GM23248 (cell line): ENCODE results near the gene UBE2H. TPM values are rescaled to one million over a fixed set of nuclear protein-coding genes. Genes with fewer than 3 reads are reported as not detected.
"Not testable (repeated sequence)": the region's sequence is repeated elsewhere in the genome, so short reads cannot be mapped to it uniquely, and the experiment has no call there.

Source experiments
- DNase-seq: peaks from one replicate; pipeline ENCODE4 v3.0.0-alpha.2; 2015
- H2AFZ ChIP-seq: fragments of 200-600 bp; sonication (generic); 2 replicates; pipeline ENCODE4 v1.6.1; 2016; ENCODE audit warnings: antibody characterized with exemption
- H3F3A ChIP-seq: fragments of 200-600 bp; sonication (generic); 2 replicates; pipeline ENCODE4 v1.6.1; 2016; ENCODE audit warnings: mild to moderate bottlenecking, antibody characterized with exemption, mixed run types; ENCODE audit not compliant: insufficient read depth
- H3K27ac ChIP-seq: fragments of 200-600 bp; sonication (generic); 2 replicates; pipeline ENCODE4 v1.5.1; 2016; ENCODE audit warnings: mild to moderate bottlenecking
- H3K27me3 ChIP-seq: fragments of 200-600 bp; sonication (generic); replicated peaks from 2 replicates; pipeline ENCODE4 v1.6.1; 2016; ENCODE audit warnings: mild to moderate bottlenecking; ENCODE audit not compliant: insufficient read depth
- H3K36me3 ChIP-seq: fragments of 200-600 bp; sonication (generic); 2 replicates; pipeline ENCODE4 v1.6.1; 2016; ENCODE audit warnings: low read depth, mild to moderate bottlenecking
- H3K4me1 ChIP-seq: fragments of 200-600 bp; sonication (generic); 2 replicates; pipeline ENCODE4 v1.6.1; 2016; ENCODE audit warnings: mild to moderate bottlenecking; ENCODE audit not compliant: insufficient read depth
- H3K4me2 ChIP-seq: fragments of 200-600 bp; sonication (generic); one replicate; pipeline ENCODE4 v1.6.1; 2016; ENCODE audit warnings: mild to moderate bottlenecking; ENCODE audit not compliant: unreplicated experiment
- H3K4me3 ChIP-seq: fragments of 200-600 bp; sonication (generic); 2 replicates; pipeline ENCODE4 v1.5.1; 2016; ENCODE audit warnings: mild to moderate bottlenecking
- H3K79me2 ChIP-seq: fragments of 200-600 bp; sonication (generic); 2 replicates; pipeline ENCODE4 v1.6.1; 2016; ENCODE audit warnings: mild to moderate bottlenecking; ENCODE audit not compliant: insufficient read depth
- H3K9ac ChIP-seq: fragments of 200-600 bp; sonication (generic); 2 replicates; pipeline ENCODE4 v1.6.1; 2016; ENCODE audit warnings: mild to moderate bottlenecking
- H3K9me2 ChIP-seq: fragments of 200-600 bp; sonication (generic); 2 replicates; pipeline ENCODE4 v1.6.1; 2016; ENCODE audit warnings: mixed run types, mild to moderate bottlenecking, moderate library complexity; ENCODE audit not compliant: insufficient read depth
- H3K9me3 ChIP-seq: fragments of 200-600 bp; sonication (generic); one replicate; pipeline ENCODE4 v1.6.1; 2017; ENCODE audit warnings: low read depth
- H4K20me1 ChIP-seq: fragments of 200-600 bp; sonication (generic); 2 replicates; pipeline ENCODE4 v1.6.0; 2016; ENCODE audit not compliant: insufficient read depth
- EZH2 ChIP-seq: fragments of 200-600 bp; sonication (generic); IDR thresholded peaks from 2 replicates; pipeline ENCODE4 v1.6.1; 2018; ENCODE audit warnings: antibody characterized with exemption, mild to moderate bottlenecking; ENCODE audit not compliant: insufficient read depth, poor library complexity, severe bottlenecking
- EZH2phosphoT487 ChIP-seq: fragments of 200-600 bp; sonication (generic); IDR thresholded peaks from 2 replicates; pipeline ENCODE4 v1.6.1; 2018; ENCODE audit warnings: antibody characterized with exemption, moderate library complexity, mild to moderate bottlenecking, low read depth; ENCODE audit not compliant: insufficient read depth
- WGBS, 2 experiments: methylation state at CpG; one replicate each; pipeline ENCODE4 v1.1.6; 2015 to 2017; ENCODE audit warnings: low lambda C conversion rate in 2 of 2, low coverage in 1 of 2; ENCODE audit errors: missing lambda C conversion rate in 2 of 2; 5-methylcytosine and 5-hydroxymethylcytosine counted together
- in situ Hi-C: fragments of 300-500 bp; cut with MboI; formaldehyde crosslinking; loops from 2 replicates; pipeline ENCODE4 v1.15.0; 2020
- polyA plus RNA-seq: library from polyadenylated mRNA; unstranded; fragments of >200 nt; fragmentation: Nextera tagmentation; extraction: Ambion mirVana; gene quantifications from 2 replicates; pipeline ENCODE4 v1.2.1, GENCODE V29; 2016
- total RNA-seq: library from RNA; depleted of rRNA; stranded (reverse); fragments of >200 nt; shearing (Covaris generic); gene quantifications from 2 replicates; pipeline ENCODE4 v1.2.3, GENCODE V29; 2014

The UBE2H gene
- total and polyA plus RNA-seq, 2 experiments from 2014 or later: 40.7 to 44.4 TPM

DNA sequence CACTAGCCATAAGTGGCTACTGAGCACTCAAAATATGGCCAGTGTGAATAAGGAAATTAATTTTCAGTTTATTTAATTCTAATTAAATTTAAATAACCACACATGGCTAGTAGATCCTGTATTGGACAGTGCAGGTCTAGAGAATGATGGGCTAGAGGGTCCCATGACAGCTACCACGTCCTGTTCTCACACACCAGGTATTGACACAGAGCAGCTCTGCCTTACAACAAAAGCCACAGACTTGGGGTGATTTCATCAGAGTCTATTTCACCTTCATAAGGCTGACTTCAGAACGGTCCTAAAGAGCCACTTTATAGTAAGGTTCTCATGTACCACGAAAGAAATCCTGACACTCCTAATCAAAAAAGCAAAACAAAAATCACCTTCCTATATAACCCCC is 111.3 kb downstream of the UBE2H start:
- no peak overlapping the region for H3K27ac ChIP-seq
- no peaks in the 10 kb centered on the region for H3K9me3 ChIP-seq
- H3K27me3 ChIP-seq: no peaks in the 10 kb centered on the region
- no peak overlapping the region for H2AFZ ChIP-seq
- H3K4me3 ChIP-seq: no peak overlapping the region
- no peak overlapping the region for H3K4me2 ChIP-seq
- no peaks in the 10 kb centered on the region for H4K20me1 ChIP-seq
- WGBS, 2 experiments: 96 to 99% methylated on average over 3 of the region's 3 CpGs
- peaks cover 32% of the 10 kb centered on the region for H3K79me2 ChIP-seq
- DNase-seq: no peak
- TF ChIP-seq EZH2 (no peak), EZH2phosphoT487 (no peak)
- no peak overlapping the region for H3K9ac ChIP-seq
- peaks cover 54% of the 10 kb centered on the region for H3F3A ChIP-seq
- no peaks in the 10 kb centered on the region; the same call in 1 of the 2 replicates for H3K36me3 ChIP-seq
- no peaks in the 10 kb centered on the region for H3K9me2 ChIP-seq
- in situ Hi-C loops: loop anchor here (10.0 kb wide), 1 partner anchor 163 kb away; no protein-coding TSS in a partner anchor
- peaks cover 47% of the 10 kb centered on the region for H3K4me1 ChIP-seq

DNA sequence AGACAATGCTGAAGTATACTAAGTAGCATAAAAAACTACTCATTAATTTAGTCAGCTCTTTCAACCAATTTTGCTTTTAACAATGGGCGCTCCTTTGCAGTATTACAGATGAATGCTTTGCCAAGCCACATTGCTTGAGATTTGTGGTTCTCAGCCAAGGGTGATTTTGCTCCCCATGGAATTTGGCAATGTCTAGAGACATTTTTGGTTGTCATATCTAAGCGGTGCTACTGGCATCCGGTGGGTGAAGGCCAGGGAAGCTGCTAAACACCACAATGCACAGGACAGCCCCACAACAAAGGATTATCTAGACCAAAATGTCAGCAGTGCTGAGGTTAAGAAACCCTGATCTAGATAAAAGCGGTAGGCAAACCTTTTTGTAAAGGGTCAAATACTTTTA is 112.0 kb downstream of the UBE2H start:
- H3K4me2 ChIP-seq: peak overlapping the region; percentile 3
- no peak for TF ChIP-seq EZH2phosphoT487
- TF ChIP-seq EZH2: no peak
- no peak overlapping the region for H3K9ac ChIP-seq
- H3F3A ChIP-seq: peaks cover 51% of the 10 kb centered on the region
- peak; percentile 61 for DNase-seq
- no peaks in the 10 kb centered on the region for H3K9me2 ChIP-seq
- no peak overlapping the region for H2AFZ ChIP-seq
- peak overlapping the region; percentile 44 for H3K27ac ChIP-seq
- H3K9me3 ChIP-seq: no peaks in the 10 kb centered on the region
- peaks cover 42% of the 10 kb centered on the region for H3K4me1 ChIP-seq
- in situ Hi-C loops: loop anchor here (10.0 kb wide), 1 partner anchor 164 kb away; no protein-coding TSS in a partner anchor
- peaks cover 30% of the 10 kb centered on the region for H3K79me2 ChIP-seq
- H4K20me1 ChIP-seq: no peaks in the 10 kb centered on the region
- H3K4me3 ChIP-seq: no peak overlapping the region
- 36 to 38% methylated on average over 4 of the region's 4 CpGs for WGBS, 2 experiments
- no peaks in the 10 kb centered on the region for H3K27me3 ChIP-seq
- H3K36me3 ChIP-seq: peaks cover 7% of the 10 kb centered on the region; the same call in 1 of the 2 replicates

DNA sequence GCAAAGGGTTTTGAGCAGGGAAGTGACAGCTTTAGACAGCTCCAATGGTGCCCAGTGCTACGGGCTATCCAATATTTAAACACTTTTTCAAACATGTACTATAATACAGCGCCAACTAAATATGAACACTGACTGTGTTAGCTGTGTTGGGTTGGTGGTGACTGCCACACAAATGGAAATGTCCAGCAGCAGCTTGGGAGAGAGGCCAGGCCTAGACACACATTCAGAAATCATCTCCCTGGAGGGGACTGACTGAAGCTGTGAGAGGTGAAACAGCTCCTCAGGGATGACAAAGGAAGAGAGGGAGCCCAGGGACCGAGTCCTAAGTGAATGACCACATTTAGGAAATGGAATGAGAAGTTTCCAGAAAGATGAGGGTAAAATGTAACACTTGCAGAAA is 115.8 kb downstream of the UBE2H start:
- no peak overlapping the region for H3K27ac ChIP-seq
- H3F3A ChIP-seq: peaks cover 26% of the 10 kb centered on the region
- WGBS, 2 experiments: 95 to 96% methylated on average over 3 of the region's 3 CpGs
- peaks cover 16% of the 10 kb centered on the region for H3K79me2 ChIP-seq
- H4K20me1 ChIP-seq: no peaks in the 10 kb centered on the region
- H3K27me3 ChIP-seq: no peaks in the 10 kb centered on the region
- in situ Hi-C loops: no loop called here
- no peak overlapping the region for H3K9ac ChIP-seq
- peaks cover 21% of the 10 kb centered on the region; the same call in 1 of the 2 replicates for H3K36me3 ChIP-seq
- H3K9me3 ChIP-seq: no peaks in the 10 kb centered on the region
- H2AFZ ChIP-seq: no peak overlapping the region
- no peaks in the 10 kb centered on the region for H3K9me2 ChIP-seq
- DNase-seq: no peak
- H3K4me1 ChIP-seq: peaks cover 24% of the 10 kb centered on the region
- no peak overlapping the region for H3K4me2 ChIP-seq
- TF ChIP-seq EZH2 (no peak), EZH2phosphoT487 (no peak)
- no peak overlapping the region for H3K4me3 ChIP-seq

DNA sequence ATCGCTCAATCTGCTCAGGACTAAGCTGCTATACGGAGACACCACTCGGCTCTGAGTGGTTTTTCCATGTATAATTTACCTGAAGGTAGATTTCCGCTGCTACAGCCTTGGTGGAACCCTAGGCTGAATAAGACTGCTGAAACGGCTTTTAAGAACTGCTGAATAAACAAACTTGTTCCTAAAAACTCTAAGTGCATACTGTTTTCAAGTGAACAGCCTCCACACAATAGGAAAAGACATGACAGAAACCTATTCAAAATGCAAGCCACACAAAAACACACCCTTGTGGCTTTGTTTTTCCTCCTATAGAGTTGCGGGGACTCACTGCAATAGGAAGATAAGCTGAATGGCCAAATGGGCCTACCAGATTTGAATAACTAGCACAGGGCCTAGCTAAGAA is 117.2 kb downstream of the UBE2H start:
- H4K20me1 ChIP-seq: no peaks in the 10 kb centered on the region
- TF ChIP-seq EZH2 (no peak), EZH2phosphoT487 (no peak)
- peaks cover 21% of the 10 kb centered on the region; the same call in 1 of the 2 replicates for H3K36me3 ChIP-seq
- no peak overlapping the region for H3K4me2 ChIP-seq
- H3K9ac ChIP-seq: no peak overlapping the region
- H3K4me1 ChIP-seq: peaks cover 26% of the 10 kb centered on the region
- H3F3A ChIP-seq: peaks cover 26% of the 10 kb centered on the region
- H3K9me3 ChIP-seq: no peaks in the 10 kb centered on the region
- H3K9me2 ChIP-seq: no peaks in the 10 kb centered on the region
- in situ Hi-C loops: no loop called here
- peaks cover 7% of the 10 kb centered on the region; the same call in 1 of the 2 replicates for H3K79me2 ChIP-seq
- H2AFZ ChIP-seq: no peak overlapping the region
- no peaks in the 10 kb centered on the region for H3K27me3 ChIP-seq
- no peak for DNase-seq
- H3K4me3 ChIP-seq: no peak overlapping the region
- 94 to 96% methylated on average over 6 of the region's 6 CpGs for WGBS, 2 experiments
- no peak overlapping the region for H3K27ac ChIP-seq

DNA sequence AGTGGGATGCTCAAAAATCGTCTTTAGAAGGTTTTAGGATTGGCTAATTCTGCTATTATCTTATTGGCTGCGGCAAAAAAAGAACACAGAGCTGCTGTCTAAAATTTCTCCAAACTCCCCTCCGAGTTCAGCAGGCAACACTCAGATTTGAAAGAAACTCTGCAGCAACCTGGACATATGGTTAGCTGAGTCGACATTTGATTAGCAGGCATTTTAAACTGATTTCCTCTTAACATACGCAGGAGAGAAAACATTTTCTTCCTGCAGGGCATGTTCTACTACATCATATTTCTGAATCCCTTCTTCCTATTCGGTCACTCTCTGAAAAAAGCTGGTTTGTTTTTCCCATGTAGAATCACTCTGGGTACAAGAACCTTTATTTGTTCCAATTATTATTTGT is 119.4 kb downstream of the UBE2H start:
- H3K9me3 ChIP-seq, DNase-seq, H3K27me3 ChIP-seq, H3K79me2 ChIP-seq, H3K4me3 ChIP-seq, H4K20me1 ChIP-seq, H3K27ac ChIP-seq, H2AFZ ChIP-seq, H3K9ac ChIP-seq, H3K4me2 ChIP-seq, in situ Hi-C loops, H3K9me2 ChIP-seq: not testable (repeated sequence)
- peaks cover 21% of the 10 kb centered on the region; the same call in 1 of the 2 replicates for H3K36me3 ChIP-seq
- H3K4me1 ChIP-seq: peaks cover 27% of the 10 kb centered on the region
- H3F3A ChIP-seq: peaks cover 24% of the 10 kb centered on the region
- 89 to 91% methylated on average over 6 of the region's 6 CpGs for WGBS, 2 experiments
